NCI-H2171 treated with DMSO at 0.1 percent for 48 hours (cell line): Measurements from ENCODE around the gene OR13A1.
"Not testable (repeated sequence)": the region's sequence is repeated elsewhere in the genome, so short reads cannot be mapped to it uniquely, and the experiment has no call there.

Source experiments
- DNase-seq: peaks from one replicate; lab custom pipeline; 2025; lab: John Stamatoyannopoulos, UW

OR13A1 gene, protein sequence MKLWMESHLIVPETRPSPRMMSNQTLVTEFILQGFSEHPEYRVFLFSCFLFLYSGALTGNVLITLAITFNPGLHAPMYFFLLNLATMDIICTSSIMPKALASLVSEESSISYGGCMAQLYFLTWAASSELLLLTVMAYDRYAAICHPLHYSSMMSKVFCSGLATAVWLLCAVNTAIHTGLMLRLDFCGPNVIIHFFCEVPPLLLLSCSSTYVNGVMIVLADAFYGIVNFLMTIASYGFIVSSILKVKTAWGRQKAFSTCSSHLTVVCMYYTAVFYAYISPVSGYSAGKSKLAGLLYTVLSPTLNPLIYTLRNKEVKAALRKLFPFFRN

DNA sequence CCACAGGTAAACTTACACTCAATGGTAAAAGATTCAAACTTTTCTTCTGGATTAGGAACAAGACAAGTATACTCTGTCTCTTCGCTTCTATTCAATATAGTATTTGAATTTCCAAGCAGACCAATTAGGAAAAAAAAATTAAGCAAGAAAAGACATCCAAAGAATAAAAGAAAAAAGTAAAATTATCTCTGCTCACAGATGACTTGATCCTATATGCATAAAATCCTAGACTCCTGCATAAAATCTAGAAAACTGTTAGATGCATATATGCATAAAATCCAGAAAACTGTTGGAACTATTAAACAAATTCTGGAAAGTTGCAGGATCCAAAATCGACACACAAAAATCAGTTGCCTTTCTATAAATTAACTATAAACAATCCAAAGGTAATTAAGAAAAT is at the start of gene OR13A1:
TSS of gene OR13A1 (minus strand) at position 101 of the 400 bp plus-strand sequence. CDS start 11,186 bp downstream, outside the sequence.
- no peak for DNase-seq

DNA sequence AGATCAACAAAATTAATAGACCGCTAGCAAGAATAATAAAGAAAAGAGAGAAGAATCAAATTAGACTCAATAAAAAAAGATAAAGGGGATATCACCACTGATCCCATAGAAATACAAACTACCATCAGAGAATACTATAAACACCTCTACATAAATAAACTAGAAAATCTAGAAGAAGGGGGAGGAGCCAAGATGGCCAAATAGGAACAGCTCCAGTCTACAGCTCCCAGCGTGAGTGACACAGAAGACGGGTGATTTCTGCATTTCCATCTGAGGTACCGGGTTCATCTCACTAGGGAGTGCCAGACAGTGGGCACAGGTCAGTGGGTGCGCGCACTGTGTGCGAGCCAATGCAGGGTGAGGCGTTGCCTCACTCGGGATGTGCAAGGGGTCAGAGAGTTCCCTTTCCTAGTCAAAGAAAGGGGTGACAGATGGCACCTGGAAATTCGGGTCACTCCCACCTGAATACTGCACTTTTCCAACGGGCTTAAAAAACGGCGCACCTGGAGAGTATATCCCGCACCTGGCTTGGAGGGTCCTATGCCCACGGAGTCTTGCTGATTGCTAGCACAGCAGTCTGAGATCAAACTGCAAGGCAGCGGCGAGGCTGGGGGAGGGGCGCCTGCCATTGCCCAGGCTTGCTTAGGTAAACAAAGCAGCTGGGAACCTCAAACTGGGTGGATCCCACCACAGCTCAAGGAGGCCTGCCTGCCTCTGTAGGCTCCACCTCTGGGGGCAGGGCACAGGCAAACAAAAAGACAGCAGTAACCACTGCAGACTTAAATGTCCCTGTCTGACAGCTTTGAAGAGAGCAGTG is 46.8 kb upstream of the OR13A1 start:
- DNase-seq: peak; percentile 34

DNA sequence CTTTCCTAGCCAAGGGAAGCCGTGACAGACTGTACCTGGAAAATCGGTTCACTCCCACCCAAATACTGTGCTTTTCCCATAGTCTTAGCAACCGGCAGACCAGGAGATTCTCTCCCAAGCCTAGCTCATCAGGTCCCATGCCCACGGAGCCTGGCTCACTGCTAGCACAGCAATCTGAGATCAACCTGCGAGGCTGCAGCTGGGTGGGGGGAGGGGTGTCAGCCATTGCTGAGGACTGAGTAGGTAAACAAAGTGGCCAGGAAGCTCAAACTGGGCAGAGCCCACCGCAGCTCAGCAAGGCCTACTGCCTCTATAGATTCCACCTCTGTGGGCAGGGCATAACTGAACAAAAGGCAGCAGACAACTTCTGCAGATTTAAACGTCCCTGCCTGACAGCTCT is 43.6 kb upstream of the OR13A1 start:
- not testable (repeated sequence) for DNase-seq

- no peak for DNase-seq
Observed at GRCh38 chr10:45355494-45355893, 40.1 kb upstream of the OR13A1 start.

DNA sequence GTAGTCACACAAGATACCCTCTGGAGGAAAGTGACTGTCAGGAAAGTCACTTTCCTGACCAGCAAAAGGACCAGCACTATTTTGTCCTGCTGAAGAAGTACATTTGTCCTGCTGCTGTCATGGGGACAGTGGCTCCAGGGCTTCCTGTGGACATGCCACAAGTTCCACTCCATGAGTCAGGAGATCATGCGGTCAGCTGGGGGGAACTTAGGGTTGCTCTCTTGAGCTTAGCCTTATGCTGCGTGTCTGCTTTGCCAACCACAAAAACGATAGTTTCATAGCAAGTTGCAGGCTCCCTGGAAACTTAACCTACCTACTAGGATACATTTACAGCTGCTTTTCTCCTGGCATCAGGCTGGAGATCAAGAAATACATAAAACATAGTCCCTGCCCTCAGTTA is 38.9 kb upstream of the OR13A1 start:
- no peak for DNase-seq

- no peak for DNase-seq
Observed at GRCh38 chr10:45353186-45353585, 37.8 kb upstream of the OR13A1 start.

- not testable (repeated sequence) for DNase-seq
Observed at GRCh38 chr10:45348196-45348765, 32.9 kb upstream of the OR13A1 start.

DNA sequence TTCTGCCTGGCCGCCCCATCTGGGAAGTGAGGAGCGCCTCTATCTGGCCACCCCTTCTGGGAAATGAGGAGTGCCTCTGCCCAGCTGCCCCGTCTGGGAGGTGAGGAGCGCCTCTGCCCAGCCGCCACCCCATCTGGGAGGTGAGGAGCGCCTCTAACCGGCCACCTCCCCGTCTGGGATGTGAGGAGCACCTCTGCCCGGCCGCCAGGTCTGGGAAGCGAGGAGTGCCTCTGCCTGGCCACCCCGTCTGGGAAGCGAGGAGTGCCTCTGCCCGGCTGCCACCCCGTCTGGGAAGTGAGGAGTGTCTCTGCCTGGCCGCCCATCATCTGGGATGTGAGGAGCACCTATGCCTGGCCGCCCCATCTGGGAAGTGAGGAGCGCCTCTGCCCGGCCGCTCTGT is 32.1 kb upstream of the OR13A1 start:
- not testable (repeated sequence) for DNase-seq

- DNase-seq: not testable (repeated sequence)
Observed at GRCh38 chr10:45346652-45347335, 31.4 kb upstream of the OR13A1 start.

- not testable (repeated sequence) for DNase-seq
Observed at GRCh38 chr10:45340420-45340819, 25.0 kb upstream of the OR13A1 start.

- DNase-seq: no peak
Observed at GRCh38 chr10:45339894-45340293, 24.5 kb upstream of the OR13A1 start.

- not testable (repeated sequence) for DNase-seq
Observed at GRCh38 chr10:45331824-45332223, 16.4 kb upstream of the OR13A1 start.

- not testable (repeated sequence) for DNase-seq
Observed at GRCh38 chr10:45326864-45327263, 11.5 kb upstream of the OR13A1 start.

DNA sequence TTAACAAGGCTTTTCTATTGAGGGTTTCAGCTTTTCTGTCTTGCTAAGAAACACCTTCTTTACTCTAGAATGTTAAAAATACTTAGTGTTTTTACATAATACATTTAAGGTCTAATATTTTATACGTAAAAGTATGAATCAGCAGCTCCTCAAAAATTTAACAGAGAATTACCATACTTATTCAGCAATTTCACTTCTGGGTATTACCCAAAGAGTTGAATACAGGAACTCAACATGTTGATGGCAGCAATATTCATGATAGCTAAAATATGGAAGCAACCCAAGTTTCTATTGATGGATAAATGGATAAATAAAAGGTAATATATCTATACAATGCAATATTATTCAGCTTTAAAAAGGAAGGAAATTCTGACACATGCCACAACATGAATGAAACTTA is 9.7 kb upstream of the OR13A1 start:
- no peak for DNase-seq

DNA sequence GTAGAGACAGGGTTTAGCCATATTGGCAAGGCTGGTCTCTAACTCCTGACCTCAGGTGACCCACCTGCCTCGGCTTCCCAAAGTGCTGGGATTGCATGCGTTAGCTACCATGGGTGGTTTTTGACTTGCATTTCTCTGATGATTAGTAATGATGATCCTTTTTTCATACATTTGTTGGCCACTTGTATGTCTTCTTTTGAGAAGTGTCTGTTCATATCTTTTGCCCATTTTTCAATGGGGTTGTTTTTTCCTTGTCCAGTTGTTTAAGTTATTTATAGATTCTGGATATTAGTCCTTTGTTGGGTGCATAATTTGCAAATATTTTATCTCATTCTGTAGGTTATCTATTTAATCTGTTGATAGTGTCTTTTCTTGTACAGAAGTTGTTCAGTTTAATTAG is 4.3 kb upstream of the OR13A1 start:
- DNase-seq: no peak

DNA sequence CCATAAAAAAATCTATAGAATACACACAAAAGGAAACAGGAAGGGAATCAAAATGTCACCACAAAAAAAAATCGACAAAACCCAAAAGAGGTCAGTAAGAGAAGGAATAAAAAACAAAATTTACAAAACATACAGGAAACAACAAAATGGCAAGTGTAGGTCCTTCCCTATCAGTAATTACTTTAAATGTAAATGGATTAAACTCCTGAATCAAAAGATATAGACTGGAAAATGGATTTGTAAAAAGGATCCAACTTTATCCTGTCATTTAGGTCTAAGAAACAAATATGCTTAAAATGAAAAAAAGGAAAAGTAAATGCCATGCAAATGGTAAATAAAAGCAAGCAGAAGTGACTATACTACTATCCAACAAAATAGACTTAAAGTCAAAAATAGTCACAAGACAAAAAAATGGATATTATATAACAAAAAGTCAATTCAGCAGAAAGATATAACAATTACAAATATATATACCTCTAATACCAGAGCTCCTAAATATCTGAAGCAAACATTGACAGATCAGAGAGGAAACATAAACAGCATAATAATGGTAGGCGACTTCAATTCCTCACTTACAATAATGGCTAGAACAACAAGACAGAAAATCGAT is 2.0 kb downstream of the OR13A1 start:
- DNase-seq: no peak

- DNase-seq: no peak
Observed at GRCh38 chr10:45308707-45309106, 6.7 kb downstream of the OR13A1 start.

- DNase-seq: no peak
Observed at GRCh38 chr10:45302573-45302972, 12.8 kb downstream of the OR13A1 start.

- not testable (repeated sequence) for DNase-seq
Observed at GRCh38 chr10:45298341-45298955, 17.0 kb downstream of the OR13A1 start.

GRCh38 chr10:45294681-45295080 is 20.7 kb downstream of the OR13A1 start:
- no peak for DNase-seq

DNA sequence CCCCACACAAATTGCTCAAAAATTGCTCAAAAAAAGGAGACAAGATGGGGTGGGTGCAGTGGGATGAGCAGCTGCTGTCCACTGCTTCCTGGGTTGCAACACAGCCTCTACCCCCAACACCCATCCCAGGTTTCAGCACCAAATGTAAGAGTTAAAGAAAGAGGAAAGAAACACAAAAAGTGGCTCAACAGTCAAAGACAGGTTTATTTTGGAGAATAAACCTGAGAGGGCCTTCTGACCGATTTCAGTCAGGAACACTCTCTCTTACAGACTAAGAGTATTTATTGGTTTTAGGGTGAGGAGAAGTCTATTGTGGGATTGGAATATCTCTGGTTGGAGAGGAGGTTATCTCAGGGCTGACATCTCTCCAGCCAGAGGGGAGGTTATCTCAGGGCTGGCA is 28.4 kb downstream of the OR13A1 start:
- DNase-seq: no peak
